Motor neuron (in vitro differentiated cells): ENCODE results near the gene KDELR3. TPM values are rescaled to one million over a fixed set of nuclear protein-coding genes. Genes with fewer than 3 reads are reported as not detected.

ENCODE experiments used
- ATAC-seq, 8 experiments: fragments of 200-7000 bp; cut with Tn5 transposase; replicated peaks in 6 of 8; 2 replicates each; pipeline ENCODE4 v1.8.0; 2021; ENCODE audit warnings: mild to moderate bottlenecking in 8 of 8, moderate library complexity in 8 of 8
- H3K27ac ChIP-seq, 2 donors: fragments of 250-450 bp; sonication (Bioruptor Pico); 2 replicates each; pipeline ENCODE4 v1.9.0; 2021; ENCODE audit warnings: antibody characterized with exemption in 2 of 2, mild to moderate bottlenecking in 2 of 2, moderate library complexity in 1 of 2
- H3K4me1 ChIP-seq, 2 donors: fragments of 250-450 bp; sonication (Bioruptor Pico); replicated peaks in 1 of 2; 2 replicates each; pipeline ENCODE4 v1.6.1; 2021; ENCODE audit warnings: antibody characterized with exemption in 2 of 2, mild to moderate bottlenecking in 2 of 2, moderate library complexity in 1 of 2
- H3K4me3 ChIP-seq, 5 donors: fragments of 250-450 bp; sonication (Bioruptor Pico); 2 replicates each; pipeline ENCODE4 v1.9.0; 2021; ENCODE audit warnings: antibody characterized with exemption in 5 of 5, mild to moderate bottlenecking in 5 of 5, moderate library complexity in 4 of 5
- WGBS, 10 experiments: fragments of 450-650 bp; shearing (Covaris generic); methylation state at CpG; one replicate each; pipeline ENCODE4 v1.0.0; 2022; 5-methylcytosine and 5-hydroxymethylcytosine counted together
- in situ Hi-C, 9 experiments: fragments of 400-800 bp; cut with MboI; loops; one replicate each; pipeline ENCODE4 v1.15.0; 2021; ENCODE audit warnings: low sequenced_read_pairs in 9 of 9, low pct_unique_long_range_greater_than_20kb in 2 of 9; ENCODE audit not compliant: unreplicated experiment in 9 of 9
- total RNA-seq, 8 experiments: library from RNA; unstranded; fragments of 300-600 nt; gene quantifications; 2 replicates each; pipeline versions ENCODE4 v1.2.3 to v1.2.4, GENCODE V29; 2022

The KDELR3 gene
- total RNA-seq, 8 experiments from 2014 or later, result 2.4 to 34.6 (median 7.3) TPM

DNA sequence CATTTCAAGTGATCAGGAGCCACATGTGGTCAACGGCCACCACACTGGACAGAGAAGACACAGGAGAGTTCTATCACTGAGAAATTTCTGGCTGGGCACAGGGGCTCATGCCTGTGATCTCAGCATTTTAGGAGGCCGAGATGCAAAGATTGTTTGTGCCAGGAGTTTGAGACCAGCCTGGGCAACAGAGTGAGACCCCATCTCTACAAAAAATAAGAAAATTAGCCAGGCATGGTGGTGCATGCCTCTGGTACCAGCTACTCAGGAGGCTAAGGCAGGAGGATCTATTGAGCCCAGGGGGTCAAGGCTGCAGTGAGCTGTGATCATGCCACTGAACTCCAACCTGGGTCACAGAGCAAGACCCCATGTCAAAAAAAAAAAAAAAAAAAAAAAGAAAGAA, 39.2 kb upstream of the KDELR3 start:
- 0 to 100% (median 33%) methylated on average over 1 to 2 of the region's 2 CpGs; no CpG with 5 or more reads in 3 of the 10 experiments for WGBS, 10 experiments
- no peak for ATAC-seq
- H3K4me1 ChIP-seq, result peaks cover 7 to 41% of the 10 kb centered on the region in 2 donors
- no peak overlapping the region for H3K27ac ChIP-seq
- no peak overlapping the region for H3K4me3 ChIP-seq
- in situ Hi-C loops, result no loop called here

DNA sequence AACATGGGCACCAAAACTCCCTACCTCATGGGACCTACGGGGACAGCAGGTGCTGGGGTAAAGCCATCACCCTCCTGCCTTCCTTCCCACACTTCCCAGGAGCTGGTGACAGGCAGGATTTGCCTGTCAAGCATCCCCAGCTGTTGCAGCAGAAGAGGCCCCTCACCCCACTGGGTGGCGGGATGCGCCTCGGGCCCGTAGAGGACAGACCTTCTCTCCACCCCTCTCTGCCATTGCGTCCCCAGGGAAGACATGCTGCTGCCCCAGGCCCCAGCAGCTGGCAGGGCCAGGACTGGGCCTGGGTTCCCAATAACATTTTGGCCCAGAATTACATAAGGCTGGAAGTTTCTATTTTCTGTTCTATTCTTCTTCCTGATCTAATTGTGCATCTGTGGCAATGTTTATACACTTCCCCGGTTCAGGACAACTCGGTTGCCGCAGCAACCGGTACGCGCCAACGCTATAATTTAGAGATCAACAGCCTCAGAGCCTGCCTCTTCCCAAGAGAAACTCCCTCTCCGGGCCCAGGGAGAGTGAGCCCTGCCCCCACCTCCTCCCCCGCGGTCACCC, 38.3 kb upstream of the KDELR3 start:
- in situ Hi-C loops, result no loop called here
- Histone ChIP-seq H3K4me3 (no peak overlapping the region), H3K27ac (peak overlapping the region in 1 of 2 donors; percentile 1), H3K4me1 (peaks cover 7 to 33% of the 10 kb centered on the region in 2 donors)
- ATAC-seq, result peak in 6 of 8 experiments; percentile 33 to 82 (median 80)
- 24 to 71% (median 45%) methylated on average over 1 to 7 of the region's 16 CpGs; no CpG with 5 or more reads in 6 of the 10 experiments for WGBS, 10 experiments

DNA sequence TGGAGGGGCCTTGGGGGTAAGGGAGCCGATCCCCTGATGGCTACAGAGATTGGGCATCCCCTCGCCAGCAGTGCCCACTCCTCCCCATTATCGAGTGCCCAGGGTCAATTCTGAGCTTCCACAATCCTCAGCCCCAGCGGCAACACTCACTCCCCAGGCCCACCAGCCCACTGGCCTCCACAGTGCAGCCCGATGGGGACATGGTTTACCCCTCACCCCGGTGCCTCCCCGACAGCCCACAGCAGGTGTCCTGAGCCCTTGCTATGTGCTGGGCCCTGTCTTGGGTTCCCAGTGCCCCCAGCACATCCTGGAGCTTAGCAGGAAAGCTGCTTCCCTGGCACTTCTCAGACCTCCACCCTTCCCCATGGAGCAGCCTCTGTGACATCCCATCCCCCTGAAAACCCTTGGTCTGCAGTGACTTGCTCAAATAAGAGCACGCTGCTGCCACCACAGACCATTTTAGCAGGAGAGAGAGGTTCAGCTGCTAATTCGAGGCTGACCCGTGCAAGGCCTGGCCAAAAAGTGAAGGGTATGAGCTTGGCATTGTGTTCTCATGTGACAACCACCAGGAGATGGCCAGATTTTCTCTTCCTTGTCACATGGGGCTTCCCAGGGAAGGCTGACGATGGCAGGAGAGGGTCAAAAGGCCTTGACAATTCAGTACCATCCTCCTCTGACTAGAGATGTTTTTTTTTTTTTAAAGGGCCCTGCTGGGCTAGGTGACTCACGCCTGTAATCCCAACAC, 36.5 kb upstream of the KDELR3 start:
- in situ Hi-C loops, result no loop called here
- WGBS, 10 experiments, result 10 to 80% (median 46%) methylated on average over 1 to 5 of the region's 12 CpGs; no CpG with 5 or more reads in 3 of the 10 experiments
- ATAC-seq, result peak in 5 of 8 experiments; percentile 20 to 61 (median 41)
- H3K27ac ChIP-seq, result peak overlapping the region in 1 of 2 donors; percentile 71
- peaks cover 13 to 39% of the 10 kb centered on the region in 2 donors for H3K4me1 ChIP-seq
- no peak overlapping the region for H3K4me3 ChIP-seq

DNA sequence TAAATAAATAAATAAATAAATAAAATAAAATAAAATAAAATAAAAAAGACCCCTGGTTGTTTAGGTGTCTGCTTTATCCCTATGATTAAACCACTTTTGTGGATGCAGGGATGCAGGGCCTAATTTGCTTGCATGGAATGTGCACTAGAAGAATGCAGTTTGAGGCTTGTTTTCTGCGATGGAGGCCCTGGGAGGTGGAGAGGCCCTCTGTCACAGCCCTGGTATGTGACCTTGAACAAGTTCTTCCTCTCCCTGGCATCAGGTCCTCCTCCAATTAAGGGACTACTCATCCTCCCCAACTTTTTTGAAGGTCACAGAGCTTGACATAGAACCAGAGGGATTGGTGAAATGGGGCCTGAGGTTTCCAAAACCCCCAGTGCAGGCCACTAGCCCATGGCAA, 35.6 kb upstream of the KDELR3 start:
- Histone ChIP-seq H3K4me1 (peaks cover 13 to 40% of the 10 kb centered on the region in 2 donors), H3K27ac (no peak overlapping the region), H3K4me3 (no peak overlapping the region)
- in situ Hi-C loops, result no loop called here
- ATAC-seq, result no peak
- WGBS, 10 experiments, result 80 to 100% (median 83%) methylated on average over 1 of the region's 1 CpG; no CpG with 5 or more reads in 6 of the 10 experiments

DNA sequence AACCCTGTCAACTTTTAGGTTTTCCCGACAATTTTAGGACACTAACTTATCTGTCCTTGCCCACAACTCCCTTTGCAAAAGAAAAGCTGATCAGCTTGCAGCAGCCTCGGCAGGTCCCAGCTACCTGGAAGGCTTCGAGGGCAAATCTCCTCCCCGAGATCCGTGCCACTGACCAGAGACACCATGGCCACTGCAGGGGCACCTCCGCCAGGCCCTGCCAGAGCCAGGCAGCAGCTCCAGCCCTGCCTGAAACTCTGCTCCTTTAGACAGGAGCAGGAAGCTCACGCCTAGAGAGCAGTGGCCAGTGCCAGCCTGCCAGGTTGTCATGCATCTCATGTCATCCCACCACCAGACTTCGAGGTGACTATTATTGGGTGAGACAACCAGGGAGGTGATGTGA, 34.0 kb upstream of the KDELR3 start:
- ATAC-seq, result no peak
- Histone ChIP-seq H3K27ac (no peak overlapping the region), H3K4me3 (no peak overlapping the region), H3K4me1 (peaks cover 13 to 40% of the 10 kb centered on the region in 2 donors)
- 49 to 95% (median 60%) methylated on average over 1 to 6 of the region's 8 CpGs; no CpG with 5 or more reads in 4 of the 10 experiments for WGBS, 10 experiments
- in situ Hi-C loops, result no loop called here

DNA sequence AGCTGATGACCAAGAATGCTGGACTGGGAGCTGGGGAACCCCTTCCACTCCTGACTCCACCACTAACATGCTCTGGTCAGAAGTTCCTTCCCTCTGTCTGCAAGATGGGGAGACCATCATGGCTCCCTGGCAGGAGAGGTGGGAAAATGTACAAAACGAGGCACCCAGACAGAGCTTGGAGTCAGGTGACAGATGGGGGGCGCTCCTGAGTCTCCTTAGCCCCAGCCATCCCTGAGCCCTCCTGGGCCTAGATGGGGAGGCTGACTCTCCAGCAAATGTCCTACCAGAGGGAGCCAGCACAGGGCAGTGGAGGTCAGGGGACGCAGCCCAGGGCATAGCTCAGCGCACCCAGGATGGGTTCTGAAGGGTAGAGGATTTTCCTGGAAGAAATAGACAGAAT, 32.9 kb upstream of the KDELR3 start:
- in situ Hi-C loops, result no loop called here
- WGBS, 10 experiments, result 40 to 93% (median 70%) methylated on average over 1 to 3 of the region's 4 CpGs; no CpG with 5 or more reads in 6 of the 10 experiments
- H3K4me1 ChIP-seq, result peaks cover 6 to 32% of the 10 kb centered on the region in 2 donors
- ATAC-seq, result no peak
- no peak overlapping the region for H3K27ac ChIP-seq
- no peak overlapping the region for H3K4me3 ChIP-seq

DNA sequence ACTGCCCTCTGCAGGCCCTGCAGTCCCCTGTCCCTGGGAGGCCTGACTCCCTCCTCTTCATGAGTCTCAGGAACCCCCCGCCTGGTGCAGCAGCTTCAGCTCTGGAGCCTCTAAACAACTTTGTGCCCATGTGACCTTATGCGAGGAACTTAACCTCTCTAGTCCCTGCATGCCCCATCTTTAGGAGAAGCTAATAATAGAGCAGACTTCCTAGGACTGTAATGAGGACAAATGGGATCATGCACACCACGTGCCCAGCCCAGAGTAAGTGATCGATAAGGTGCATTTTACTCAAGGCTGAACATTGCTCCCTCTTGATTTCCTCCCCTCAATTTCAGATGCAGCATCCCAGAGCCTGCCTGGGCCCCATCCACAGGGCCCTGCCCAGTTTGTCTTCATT, 31.9 kb upstream of the KDELR3 start:
- H3K4me3 ChIP-seq, result no peak overlapping the region
- peaks cover 6 to 24% of the 10 kb centered on the region in 2 donors for H3K4me1 ChIP-seq
- in situ Hi-C loops, result no loop called here
- ATAC-seq, result peak in 4 of 8 experiments; percentile 35 to 50 (median 46)
- WGBS, 10 experiments, result 10 to 83% (median 35%) methylated on average over 1 to 2 of the region's 4 CpGs; no CpG with 5 or more reads in 6 of the 10 experiments
- no peak overlapping the region for H3K27ac ChIP-seq

DNA sequence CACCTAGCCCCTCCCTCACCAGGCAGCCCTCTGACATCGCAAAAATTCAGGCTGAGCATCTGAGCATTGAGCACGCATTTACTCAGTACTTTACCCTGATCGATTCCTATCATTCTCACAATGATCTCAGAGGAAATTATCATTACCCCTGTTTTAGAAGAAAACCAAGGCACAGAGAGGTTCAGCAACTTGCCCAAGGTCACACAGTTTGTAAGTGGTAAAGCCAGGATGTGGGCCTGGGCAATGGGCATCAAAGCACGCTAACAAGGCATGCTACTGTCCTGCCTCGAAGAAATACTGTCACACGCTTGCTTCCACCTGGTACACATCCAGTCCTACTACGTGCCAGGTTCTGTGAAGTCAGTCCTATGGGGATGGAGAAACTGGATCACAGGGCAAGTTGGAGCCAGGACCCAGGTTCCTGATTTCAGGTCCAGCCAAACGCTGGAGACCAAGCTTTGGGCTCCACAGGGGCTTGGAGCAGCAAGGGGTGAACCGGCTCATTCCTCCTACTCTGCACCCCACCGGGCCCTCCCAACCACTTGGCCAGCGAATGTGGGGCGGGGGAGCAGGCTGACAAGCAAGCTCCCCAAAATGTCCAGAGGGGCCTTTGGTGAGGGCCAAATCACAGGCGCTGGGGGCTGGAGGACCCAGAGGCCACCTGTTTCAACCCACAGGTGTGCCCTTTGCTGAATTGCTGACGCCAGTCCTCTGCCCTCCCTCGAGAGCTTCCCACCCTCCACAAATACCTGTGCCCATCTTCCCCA, 31.1 kb upstream of the KDELR3 start:
- 70 to 94% (median 83%) methylated on average over 1 to 10 of the region's 15 CpGs; no CpG with 5 or more reads in 3 of the 10 experiments for WGBS, 10 experiments
- Histone ChIP-seq H3K27ac (no peak overlapping the region), H3K4me1 (peaks cover 6 to 16% of the 10 kb centered on the region in 2 donors), H3K4me3 (no peak overlapping the region)
- in situ Hi-C loops, result no loop called here
- no peak for ATAC-seq

DNA sequence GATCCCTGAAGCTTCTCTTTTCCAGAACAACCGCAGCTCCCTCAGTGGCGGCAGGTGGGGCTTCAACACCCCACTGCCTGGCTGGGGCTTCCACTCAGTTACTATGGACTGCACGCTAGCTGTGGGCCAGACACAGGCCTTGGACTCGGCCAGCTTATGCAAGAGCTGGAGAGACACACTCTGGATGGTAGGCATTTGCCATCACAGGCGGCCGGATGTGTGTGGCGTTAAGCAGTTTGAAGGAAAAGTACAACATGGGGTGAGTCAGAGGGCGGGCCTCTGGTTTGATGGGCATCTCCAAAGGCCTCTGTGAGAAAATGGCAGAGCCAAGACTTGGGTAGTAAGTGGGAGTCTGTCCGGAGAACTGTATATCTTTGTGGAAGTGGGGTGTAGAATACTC, 30.5 kb upstream of the KDELR3 start:
- in situ Hi-C loops, result no loop called here
- no peak overlapping the region for H3K27ac ChIP-seq

DNA sequence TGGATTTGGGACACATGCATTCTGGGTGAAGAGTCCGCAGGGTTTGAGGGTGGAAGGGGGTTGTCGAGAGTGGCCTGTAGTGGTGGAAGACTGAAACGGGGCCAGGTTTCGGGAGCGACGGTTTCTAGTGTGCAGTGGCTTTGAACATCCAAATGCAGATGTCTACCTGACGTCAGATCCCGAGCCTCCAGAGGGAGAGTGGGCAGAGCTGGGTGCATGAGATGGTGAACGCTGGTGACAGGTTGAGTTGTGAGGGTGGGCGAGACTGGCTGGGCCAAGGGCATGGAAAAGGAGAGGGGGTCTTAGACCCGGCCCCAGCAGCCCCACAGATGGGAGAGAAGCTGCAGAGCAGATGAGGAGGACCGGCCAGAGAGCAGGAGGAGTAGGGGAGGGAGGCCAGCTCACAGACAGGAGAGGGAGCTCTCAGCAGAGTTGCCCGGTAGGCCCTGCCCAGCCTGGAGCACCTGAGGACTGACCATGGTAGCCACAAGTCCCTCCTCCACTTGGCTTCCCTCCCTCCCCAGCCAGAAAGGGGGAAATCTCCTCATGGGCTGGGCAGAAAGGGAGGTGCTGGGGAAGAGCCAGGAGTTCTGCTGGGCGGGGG, 27.0 kb upstream of the KDELR3 start:
- in situ Hi-C loops, result no loop called here
- WGBS, 10 experiments, result 0 to 100% (median 89%) methylated on average over 1 to 8 of the region's 14 CpGs; no CpG with 5 or more reads in 1 of the 10 experiments
- Histone ChIP-seq H3K27ac (no peak overlapping the region), H3K4me3 (no peak overlapping the region), H3K4me1 (peaks cover 4 to 18% of the 10 kb centered on the region in 2 donors)
- ATAC-seq, result peak in 3 of 8 experiments; percentile 10 to 18 (median 13)

More for the DNA sequence above, 30.5 kb upstream of the KDELR3 start:
- ATAC-seq, result no peak
- Histone ChIP-seq H3K4me3 (no peak overlapping the region), H3K4me1 (peaks cover 6 to 10% of the 10 kb centered on the region in 2 donors)
- WGBS, 10 experiments, result 98 to 100% (median 100%) methylated on average over 1 to 7 of the region's 9 CpGs; no CpG with 5 or more reads in 6 of the 10 experiments

DNA sequence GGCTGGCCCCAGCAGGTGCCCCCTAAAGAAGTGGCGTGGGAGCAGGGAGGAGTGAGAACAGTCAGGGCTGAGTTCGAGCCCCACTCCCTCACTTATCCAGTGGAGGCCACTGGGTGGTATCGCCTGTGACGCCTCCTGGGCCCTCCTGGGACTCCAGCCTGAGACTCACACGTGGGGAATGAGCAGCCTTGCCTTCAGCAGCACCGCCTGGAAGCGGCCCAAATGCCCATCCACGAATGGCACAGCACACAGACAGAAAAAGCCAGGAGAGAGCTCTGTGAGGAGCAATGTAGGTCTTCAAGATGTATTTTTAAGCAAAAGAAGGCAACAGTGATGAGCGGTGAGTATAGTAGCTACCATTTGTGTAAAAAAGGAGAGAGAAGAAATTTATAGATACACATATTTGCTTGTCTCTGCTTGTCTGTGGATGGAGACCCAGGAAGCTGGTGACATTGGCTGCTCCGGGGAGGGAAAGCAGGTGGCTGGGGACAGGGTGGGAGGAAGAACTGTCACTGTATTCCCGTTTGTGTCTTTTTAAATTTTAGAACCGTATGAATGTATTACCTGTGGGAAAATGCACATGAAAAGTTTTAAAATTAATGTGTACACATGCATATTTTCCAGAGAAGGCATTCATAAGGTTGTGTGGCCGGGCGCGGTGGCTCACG, 26.1 kb upstream of the KDELR3 start:
- peaks cover 0 to 15% of the 10 kb centered on the region in 2 donors for H3K4me1 ChIP-seq
- 54 to 100% (median 75%) methylated on average over 2 to 8 of the region's 16 CpGs; no CpG with 5 or more reads in 3 of the 10 experiments for whole genome bisulfite sequencing, 10 experiments
- peak in 1 of 8 experiments; percentile 2 for ATAC-seq
- in situ Hi-C loops, result no loop called here
- no peak overlapping the region for H3K27ac ChIP-seq
- no peak overlapping the region for H3K4me3 ChIP-seq

DNA sequence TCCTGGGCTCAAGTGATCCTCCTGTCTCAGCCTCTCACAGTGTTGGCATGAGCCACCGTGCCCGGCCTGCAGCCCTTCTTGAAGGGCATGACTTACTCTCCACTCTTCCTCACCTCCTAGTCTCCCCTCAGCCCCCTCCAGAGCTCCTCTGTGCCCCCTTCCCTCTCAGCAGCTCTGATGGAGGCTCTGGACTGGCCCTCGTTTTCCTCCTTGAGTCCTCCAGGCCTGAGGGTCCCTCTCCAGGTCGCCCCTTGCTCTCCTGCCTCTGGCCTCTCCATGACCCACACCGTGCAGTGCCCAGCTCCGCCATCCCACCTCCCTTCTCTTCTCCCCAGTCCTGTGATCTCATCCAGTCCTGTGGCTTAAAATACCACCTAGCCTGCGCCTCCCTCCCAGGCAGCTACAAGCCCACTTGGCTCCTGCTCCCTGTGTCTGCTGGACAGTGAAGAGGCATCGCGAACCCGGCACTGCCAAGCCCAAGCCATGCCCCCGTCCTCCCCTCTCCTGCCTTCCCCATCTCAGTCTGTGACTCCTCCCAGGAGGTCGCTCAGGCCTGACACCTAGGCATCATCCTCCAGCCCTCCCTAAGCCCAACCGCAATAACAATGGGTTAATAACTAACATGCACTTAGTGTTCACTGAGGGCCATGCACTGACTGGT, 24.8 kb upstream of the KDELR3 start:
- H3K4me1 ChIP-seq, result peaks cover 0 to 15% of the 10 kb centered on the region in 2 donors
- in situ Hi-C loops, result no loop called here
- no peak overlapping the region for H3K27ac ChIP-seq
- H3K4me3 ChIP-seq, result no peak overlapping the region
- WGBS, 10 experiments, result 20 to 100% (median 36%) methylated on average over 1 to 5 of the region's 13 CpGs; no CpG with 5 or more reads in 4 of the 10 experiments
- peak in 5 of 8 experiments; percentile 36 to 78 (median 54) for ATAC-seq
